Mesenchymal stem cell (in vitro differentiated cells and primary cell): ENCODE data around the gene FCGR2B. TPM values are rescaled to one million over a fixed set of nuclear protein-coding genes. Genes with fewer than 3 reads are reported as not detected.

Source experiments
- DNase-seq: peaks from one replicate; pipeline ENCODE4 v3.0.0-alpha.2; 2013
- H2AFZ ChIP-seq: one replicate; pipeline ENCODE4 v1.6.1; 2013; ENCODE audit warnings: low read depth, mild to moderate bottlenecking, control low read depth, inconsistent platforms, low read length, moderate library complexity
- H2AK5ac ChIP-seq: 2 replicates; pipeline ENCODE4 v1.6.1; 2013; ENCODE audit warnings: low read length, moderate library complexity, mild to moderate bottlenecking, inconsistent platforms; ENCODE audit not compliant: severe bottlenecking
- H2BK120ac ChIP-seq: one replicate; pipeline ENCODE4 v1.6.1; 2013; ENCODE audit warnings: low read depth, mild to moderate bottlenecking, inconsistent platforms, low read length, moderate library complexity
- H2BK12ac ChIP-seq, 2 experiments: one replicate each; pipeline ENCODE4 v1.6.1; 2013; ENCODE audit warnings: inconsistent platforms in 2 of 2, low read length in 2 of 2, mild to moderate bottlenecking in 2 of 2, moderate library complexity in 2 of 2, control low read depth in 1 of 2
- H2BK15ac ChIP-seq: one replicate; pipeline ENCODE4 v1.6.1; 2013; ENCODE audit warnings: mild to moderate bottlenecking, low read depth, inconsistent platforms; ENCODE audit not compliant: poor library complexity, severe bottlenecking
- H2BK5ac ChIP-seq: 2 replicates; pipeline ENCODE4 v1.6.1; 2013; ENCODE audit warnings: low read depth, mild to moderate bottlenecking, low read length, control low read depth, inconsistent platforms; ENCODE audit not compliant: poor library complexity, severe bottlenecking
- H3K14ac ChIP-seq, 2 experiments: one replicate each; pipeline ENCODE4 v1.6.1; 2013; ENCODE audit warnings: inconsistent platforms in 2 of 2, low read length in 2 of 2, control low read depth in 1 of 2, mild to moderate bottlenecking in 1 of 2, moderate library complexity in 1 of 2
- H3K18ac ChIP-seq, 2 experiments: one replicate each; pipeline ENCODE4 v1.6.1; 2013; ENCODE audit warnings: inconsistent platforms in 2 of 2, low read length in 2 of 2, control low read depth in 1 of 2, low read depth in 1 of 2, mild to moderate bottlenecking in 1 of 2
- H3K23ac ChIP-seq, 2 experiments: one replicate each; pipeline ENCODE4 v1.6.1; 2013; ENCODE audit warnings: inconsistent platforms in 2 of 2, low read length in 2 of 2, mild to moderate bottlenecking in 2 of 2, moderate library complexity in 2 of 2, control low read depth in 1 of 2
- H3K27ac ChIP-seq: 2 replicates; pipeline ENCODE4 v1.5.1; 2013; ENCODE audit warnings: mild to moderate bottlenecking, moderate library complexity, low read length, control low read depth, inconsistent platforms; ENCODE audit not compliant: poor library complexity, severe bottlenecking
- H3K27me3 ChIP-seq, 2 experiments: 2 replicates each; pipeline versions ENCODE4 v1.6.1 to v1.7.0; 2013; ENCODE audit warnings: low read length in 2 of 2, mild to moderate bottlenecking in 2 of 2, moderate library complexity in 2 of 2, control low read depth in 1 of 2, inconsistent platforms in 1 of 2; ENCODE audit not compliant: control insufficient read depth in 1 of 2, insufficient read depth in 1 of 2
- H3K36me3 ChIP-seq, 2 experiments: 2 replicates each; pipeline versions ENCODE4 v1.6.1 to v1.7.0; 2013; ENCODE audit warnings: low read length in 2 of 2, control low read depth in 1 of 2, inconsistent platforms in 1 of 2, low read depth in 1 of 2, mild to moderate bottlenecking in 1 of 2; ENCODE audit not compliant: insufficient read depth in 2 of 2, control insufficient read depth in 1 of 2
- H3K4ac ChIP-seq, 2 experiments: one replicate each; pipeline ENCODE4 v1.6.1; 2013; ENCODE audit warnings: inconsistent platforms in 2 of 2, low read length in 2 of 2, mild to moderate bottlenecking in 2 of 2, moderate library complexity in 2 of 2, control low read depth in 1 of 2, low read depth in 1 of 2
- H3K4me1 ChIP-seq: 2 replicates; pipeline ENCODE4 v1.6.1; 2013; ENCODE audit warnings: low read depth, low read length, control low read depth; ENCODE audit not compliant: control insufficient read depth, insufficient read depth
- H3K4me2 ChIP-seq: 2 replicates; pipeline ENCODE4 v1.6.1; 2013; ENCODE audit warnings: low read length, mild to moderate bottlenecking, inconsistent platforms; ENCODE audit not compliant: poor library complexity, severe bottlenecking
- H3K4me3 ChIP-seq, 2 experiments: 2 replicates each; pipeline versions ENCODE4 v1.5.1 to v1.7.0; 2013; ENCODE audit warnings: low read length in 2 of 2, mild to moderate bottlenecking in 2 of 2, control low read depth in 1 of 2, low read depth in 1 of 2; ENCODE audit not compliant: insufficient read depth in 1 of 2
- H3K79me1 ChIP-seq: replicated peaks from 2 replicates; pipeline ENCODE4 v1.6.1; 2013; ENCODE audit warnings: mild to moderate bottlenecking, control low read depth, low read length, inconsistent platforms; ENCODE audit not compliant: poor library complexity, severe bottlenecking
- H3K9ac ChIP-seq: 2 replicates; pipeline ENCODE4 v1.7.0; 2013; ENCODE audit warnings: mild to moderate bottlenecking, low read length, moderate library complexity
- H3K9me3 ChIP-seq: 2 replicates; pipeline ENCODE4 v1.7.0; 2013; ENCODE audit warnings: mild to moderate bottlenecking, low read length; ENCODE audit not compliant: control insufficient read depth
- H4K8ac ChIP-seq: one replicate; pipeline ENCODE4 v1.6.1; 2013; ENCODE audit warnings: inconsistent platforms, mild to moderate bottlenecking, low read length, moderate library complexity
- H4K91ac ChIP-seq: one replicate; pipeline ENCODE4 v1.6.1; 2013; ENCODE audit warnings: mild to moderate bottlenecking, low read length, inconsistent platforms
- WGBS: methylation state at CpG from one replicate; pipeline ENCODE4 v1.1.7; 2013; ENCODE audit warnings: mixed read lengths; 5-methylcytosine and 5-hydroxymethylcytosine counted together
- small RNA-seq: library from polyadenylated mRNA; stranded (forward); fragments of <200 nt; extraction: miRNeasy Mini kit (QIAGEN cat#:217004); gene quantifications from one replicate; pipeline ENCODE3, GENCODE V24; 2013; ENCODE audit warnings: low read depth

The FCGR2B gene

GRCh38 chr1:161727256-161727924 is 64.4 kb downstream of the FCGR2B start:
- Histone ChIP-seq H2AFZ (peak overlapping the region; percentile 72), H3K23ac (peak overlapping the region; percentile 38 to 46), H3K4me3 (peak overlapping the region; percentile 83 to 84), H3K18ac (peak overlapping the region; percentile 40 to 96), H4K91ac (peak overlapping the region; percentile 98), H3K27ac (peak overlapping the region; percentile 50), H3K4me1 (peaks cover 13% of the 10 kb centered on the region), H2AK5ac (no peak overlapping the region), H3K4me2 (peak overlapping the region; percentile 95), H3K79me1 (no peaks in the 10 kb centered on the region), H4K8ac (peak overlapping the region; percentile 96), H3K36me3 (no peaks in the 10 kb centered on the region), H3K27me3 (peaks cover 0 to 39% of the 10 kb centered on the region in 2 experiments), H3K4ac (peak overlapping the region; percentile 95 to 96), H2BK15ac (peak overlapping the region; percentile 100), H3K14ac (peak overlapping the region in 1 of 2 experiments; percentile 53), H2BK120ac (peak overlapping the region; percentile 96), H3K9me3 (no peaks in the 10 kb centered on the region), H2BK5ac (no peak overlapping the region), H2BK12ac (peak overlapping the region; percentile 64 to 75), H3K9ac (peak overlapping the region; percentile 95)
- WGBS = 0% methylated on average over 36 of the region's 38 CpGs
- DNase-seq = peak; percentile 89

Small RNAs within 50 kb of the gene (small RNA-seq; reads per million reads assigned to genes)
- not detected for gene RF00019
